ENCODE measurements around the gene CFAP141.

GRCh38 chr1:154237435-154237834, 31.3 kb upstream of the CFAP141 start:
- TF ChIP-seq, protein P1, sequence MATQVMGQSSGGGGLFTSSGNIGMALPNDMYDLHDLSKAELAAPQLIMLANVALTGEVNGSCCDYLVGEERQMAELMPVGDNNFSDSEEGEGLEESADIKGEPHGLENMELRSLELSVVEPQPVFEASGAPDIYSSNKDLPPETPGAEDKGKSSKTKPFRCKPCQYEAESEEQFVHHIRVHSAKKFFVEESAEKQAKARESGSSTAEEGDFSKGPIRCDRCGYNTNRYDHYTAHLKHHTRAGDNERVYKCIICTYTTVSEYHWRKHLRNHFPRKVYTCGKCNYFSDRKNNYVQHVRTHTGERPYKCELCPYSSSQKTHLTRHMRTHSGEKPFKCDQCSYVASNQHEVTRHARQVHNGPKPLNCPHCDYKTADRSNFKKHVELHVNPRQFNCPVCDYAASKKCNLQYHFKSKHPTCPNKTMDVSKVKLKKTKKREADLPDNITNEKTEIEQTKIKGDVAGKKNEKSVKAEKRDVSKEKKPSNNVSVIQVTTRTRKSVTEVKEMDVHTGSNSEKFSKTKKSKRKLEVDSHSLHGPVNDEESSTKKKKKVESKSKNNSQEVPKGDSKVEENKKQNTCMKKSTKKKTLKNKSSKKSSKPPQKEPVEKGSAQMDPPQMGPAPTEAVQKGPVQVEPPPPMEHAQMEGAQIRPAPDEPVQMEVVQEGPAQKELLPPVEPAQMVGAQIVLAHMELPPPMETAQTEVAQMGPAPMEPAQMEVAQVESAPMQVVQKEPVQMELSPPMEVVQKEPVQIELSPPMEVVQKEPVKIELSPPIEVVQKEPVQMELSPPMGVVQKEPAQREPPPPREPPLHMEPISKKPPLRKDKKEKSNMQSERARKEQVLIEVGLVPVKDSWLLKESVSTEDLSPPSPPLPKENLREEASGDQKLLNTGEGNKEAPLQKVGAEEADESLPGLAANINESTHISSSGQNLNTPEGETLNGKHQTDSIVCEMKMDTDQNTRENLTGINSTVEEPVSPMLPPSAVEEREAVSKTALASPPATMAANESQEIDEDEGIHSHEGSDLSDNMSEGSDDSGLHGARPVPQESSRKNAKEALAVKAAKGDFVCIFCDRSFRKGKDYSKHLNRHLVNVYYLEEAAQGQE (IDR thresholded peaks at IDR 0.05), result peak; percentile 59
- peak; percentile 84 to 91 for TF ChIP-seq JUND (IDR thresholded peaks at IDR 0.05)
- TF ChIP-seq, protein P2, sequence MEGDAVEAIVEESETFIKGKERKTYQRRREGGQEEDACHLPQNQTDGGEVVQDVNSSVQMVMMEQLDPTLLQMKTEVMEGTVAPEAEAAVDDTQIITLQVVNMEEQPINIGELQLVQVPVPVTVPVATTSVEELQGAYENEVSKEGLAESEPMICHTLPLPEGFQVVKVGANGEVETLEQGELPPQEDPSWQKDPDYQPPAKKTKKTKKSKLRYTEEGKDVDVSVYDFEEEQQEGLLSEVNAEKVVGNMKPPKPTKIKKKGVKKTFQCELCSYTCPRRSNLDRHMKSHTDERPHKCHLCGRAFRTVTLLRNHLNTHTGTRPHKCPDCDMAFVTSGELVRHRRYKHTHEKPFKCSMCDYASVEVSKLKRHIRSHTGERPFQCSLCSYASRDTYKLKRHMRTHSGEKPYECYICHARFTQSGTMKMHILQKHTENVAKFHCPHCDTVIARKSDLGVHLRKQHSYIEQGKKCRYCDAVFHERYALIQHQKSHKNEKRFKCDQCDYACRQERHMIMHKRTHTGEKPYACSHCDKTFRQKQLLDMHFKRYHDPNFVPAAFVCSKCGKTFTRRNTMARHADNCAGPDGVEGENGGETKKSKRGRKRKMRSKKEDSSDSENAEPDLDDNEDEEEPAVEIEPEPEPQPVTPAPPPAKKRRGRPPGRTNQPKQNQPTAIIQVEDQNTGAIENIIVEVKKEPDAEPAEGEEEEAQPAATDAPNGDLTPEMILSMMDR (IDR thresholded peaks at IDR 0.05; ENCODE audit: low read depth, low read length, missing input control), result no peak
- TF ChIP-seq, protein P3, sequence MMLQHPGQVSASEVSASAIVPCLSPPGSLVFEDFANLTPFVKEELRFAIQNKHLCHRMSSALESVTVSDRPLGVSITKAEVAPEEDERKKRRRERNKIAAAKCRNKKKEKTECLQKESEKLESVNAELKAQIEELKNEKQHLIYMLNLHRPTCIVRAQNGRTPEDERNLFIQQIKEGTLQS (IDR thresholded peaks at IDR 0.05), result peak; percentile 12
